HG03432 (cell line): ENCODE data around the gene ENAH.
"Not testable (repeated sequence)": the region's sequence is repeated elsewhere in the genome, so short reads cannot be mapped to it uniquely, and the experiment has no call there.

ENCODE experiments used
- ATAC-seq: cut with Tn5 transposase; IDR thresholded peaks from one replicate; pipeline ENCODE4 v1.9.1; 2021; ENCODE audit warnings: mild to moderate bottlenecking, moderate library complexity; ENCODE audit not compliant: unreplicated experiment

Gene ENAH

GRCh38 chr1:225650179-225650578 lies 2.7 kb downstream of the ENAH start:
- ATAC-seq, result no peak

GRCh38 chr1:225645194-225645895 lies 7.6 kb downstream of the ENAH start:
- ATAC-seq, result no peak

GRCh38 chr1:225644666-225645065 lies 8.3 kb downstream of the ENAH start:
- no peak for ATAC-seq

- no peak for ATAC-seq
Measured at GRCh38 chr1:225642177-225642576, 10.7 kb downstream of the ENAH start.

GRCh38 chr1:225638853-225639252 lies 14.1 kb downstream of the ENAH start:
- ATAC-seq, result no peak

GRCh38 chr1:225637651-225638199 lies 15.2 kb downstream of the ENAH start:
- no peak for ATAC-seq

- ATAC-seq, result not testable (repeated sequence)
Measured at GRCh38 chr1:225636992-225637391, 15.9 kb downstream of the ENAH start.

- no peak for ATAC-seq
Measured at GRCh38 chr1:225635649-225636048, 17.3 kb downstream of the ENAH start.

GRCh38 chr1:225632836-225633235 lies 20.1 kb downstream of the ENAH start:
- not testable (repeated sequence) for ATAC-seq

GRCh38 chr1:225631021-225631663 lies 21.8 kb downstream of the ENAH start:
- no peak for ATAC-seq

- no peak for ATAC-seq
Measured at GRCh38 chr1:225629483-225629882, 23.4 kb downstream of the ENAH start.

- ATAC-seq, result not testable (repeated sequence)
Measured at GRCh38 chr1:225628794-225629193, 24.1 kb downstream of the ENAH start.

GRCh38 chr1:225627304-225627947 lies 25.5 kb downstream of the ENAH start:
- ATAC-seq, result no peak

- ATAC-seq, result no peak
Measured at GRCh38 chr1:225626698-225627097, 26.2 kb downstream of the ENAH start.

GRCh38 chr1:225617956-225618355 lies 35.0 kb downstream of the ENAH start:
- ATAC-seq, result no peak

- no peak for ATAC-seq
Measured at GRCh38 chr1:225617479-225617878, 35.4 kb downstream of the ENAH start.

GRCh38 chr1:225615403-225615790 lies 37.5 kb downstream of the ENAH start:
- ATAC-seq, result not testable (repeated sequence)

GRCh38 chr1:225613006-225613405 lies 39.9 kb downstream of the ENAH start:
- ATAC-seq, result no peak

- ATAC-seq, result no peak
Measured at GRCh38 chr1:225612287-225612686, 40.6 kb downstream of the ENAH start.

GRCh38 chr1:225611537-225612223 lies 41.2 kb downstream of the ENAH start:
- no peak for ATAC-seq

- ATAC-seq, result no peak
Measured at GRCh38 chr1:225610539-225610938, 42.4 kb downstream of the ENAH start.
